ENCODE measurements around the gene PARVB. TPM values are rescaled to one million over a fixed set of nuclear protein-coding genes. Genes with fewer than 3 reads are reported as not detected.

The PARVB gene
- total RNA-seq, 2 donors from 2014 or later, result 4.5 to 11.4 TPM

DNA sequence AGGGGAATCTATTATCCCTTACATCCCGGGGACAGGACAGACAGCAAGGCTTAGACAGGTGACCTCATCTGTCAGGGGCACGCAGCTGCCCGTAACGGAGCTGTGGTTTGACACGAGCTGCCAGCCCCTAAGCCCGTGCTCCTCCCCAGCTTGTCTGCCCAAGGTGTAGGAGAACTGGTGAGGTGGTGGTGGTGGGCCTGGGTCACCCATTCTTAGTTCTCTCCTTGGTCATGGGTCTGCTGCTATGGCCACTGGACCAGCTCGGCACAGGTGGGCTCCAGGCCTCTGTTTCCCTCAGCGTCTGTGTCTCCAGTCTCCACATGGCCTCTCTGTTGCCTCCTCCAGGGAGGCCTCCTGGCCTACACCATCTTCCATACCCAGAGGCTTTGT lies 162.0 kb downstream of the PARVB start:
- intact Hi-C loops (cut with DNase I), result no loop called here
- no peak overlapping the region for H3K4me3 ChIP-seq
- no peak overlapping the region for H3K9ac ChIP-seq (ENCODE audit: low read depth in 2 of 2, low read length in 2 of 2)
- TF ChIP-seq, protein P1, sequence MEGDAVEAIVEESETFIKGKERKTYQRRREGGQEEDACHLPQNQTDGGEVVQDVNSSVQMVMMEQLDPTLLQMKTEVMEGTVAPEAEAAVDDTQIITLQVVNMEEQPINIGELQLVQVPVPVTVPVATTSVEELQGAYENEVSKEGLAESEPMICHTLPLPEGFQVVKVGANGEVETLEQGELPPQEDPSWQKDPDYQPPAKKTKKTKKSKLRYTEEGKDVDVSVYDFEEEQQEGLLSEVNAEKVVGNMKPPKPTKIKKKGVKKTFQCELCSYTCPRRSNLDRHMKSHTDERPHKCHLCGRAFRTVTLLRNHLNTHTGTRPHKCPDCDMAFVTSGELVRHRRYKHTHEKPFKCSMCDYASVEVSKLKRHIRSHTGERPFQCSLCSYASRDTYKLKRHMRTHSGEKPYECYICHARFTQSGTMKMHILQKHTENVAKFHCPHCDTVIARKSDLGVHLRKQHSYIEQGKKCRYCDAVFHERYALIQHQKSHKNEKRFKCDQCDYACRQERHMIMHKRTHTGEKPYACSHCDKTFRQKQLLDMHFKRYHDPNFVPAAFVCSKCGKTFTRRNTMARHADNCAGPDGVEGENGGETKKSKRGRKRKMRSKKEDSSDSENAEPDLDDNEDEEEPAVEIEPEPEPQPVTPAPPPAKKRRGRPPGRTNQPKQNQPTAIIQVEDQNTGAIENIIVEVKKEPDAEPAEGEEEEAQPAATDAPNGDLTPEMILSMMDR (IDR thresholded peaks at IDR 0.05), result no peak
- DNase-seq, result no peak
- no peaks in the 10 kb centered on the region for H3K4me1 ChIP-seq
- no peak overlapping the region for H3K27ac ChIP-seq
- no peaks in the 10 kb centered on the region for H3K9me3 ChIP-seq
- H3K36me3 ChIP-seq, result no peaks in the 10 kb centered on the region
- H3K27me3 ChIP-seq, result no peaks in the 10 kb centered on the region

DNA sequence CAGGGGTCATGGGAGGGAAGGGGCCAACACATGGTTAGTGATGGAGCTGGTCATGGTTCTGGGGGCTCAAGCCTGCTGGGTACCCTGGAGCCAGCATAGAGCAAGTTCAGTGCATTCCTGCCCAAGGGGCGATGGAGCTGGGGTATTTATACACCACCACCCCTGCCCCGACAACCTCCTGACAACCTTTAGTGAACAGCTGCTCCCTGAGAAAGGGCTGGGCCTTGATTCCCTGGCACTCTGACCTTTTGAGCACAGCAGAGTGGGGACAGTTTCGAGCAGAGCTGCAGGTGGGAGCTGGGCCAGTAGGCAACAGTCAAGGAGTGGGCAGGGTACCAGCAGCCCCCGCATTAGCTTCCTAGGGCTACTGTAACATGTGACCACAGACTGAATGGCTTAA lies 162.6 kb downstream of the PARVB start:
- intact Hi-C loops (cut with DNase I), result no loop called here
- H3K36me3 ChIP-seq, result no peaks in the 10 kb centered on the region
- no peaks in the 10 kb centered on the region for H3K4me1 ChIP-seq
- no peaks in the 10 kb centered on the region for H3K9me3 ChIP-seq
- no peak overlapping the region for H3K4me3 ChIP-seq
- TF ChIP-seq, protein P1 (IDR thresholded peaks at IDR 0.05), result no peak
- H3K27me3 ChIP-seq, result no peaks in the 10 kb centered on the region
- DNase-seq, result no peak
- no peak overlapping the region for H3K27ac ChIP-seq
- H3K9ac ChIP-seq (ENCODE audit: low read depth in 2 of 2, low read length in 2 of 2), result no peak overlapping the region

DNA sequence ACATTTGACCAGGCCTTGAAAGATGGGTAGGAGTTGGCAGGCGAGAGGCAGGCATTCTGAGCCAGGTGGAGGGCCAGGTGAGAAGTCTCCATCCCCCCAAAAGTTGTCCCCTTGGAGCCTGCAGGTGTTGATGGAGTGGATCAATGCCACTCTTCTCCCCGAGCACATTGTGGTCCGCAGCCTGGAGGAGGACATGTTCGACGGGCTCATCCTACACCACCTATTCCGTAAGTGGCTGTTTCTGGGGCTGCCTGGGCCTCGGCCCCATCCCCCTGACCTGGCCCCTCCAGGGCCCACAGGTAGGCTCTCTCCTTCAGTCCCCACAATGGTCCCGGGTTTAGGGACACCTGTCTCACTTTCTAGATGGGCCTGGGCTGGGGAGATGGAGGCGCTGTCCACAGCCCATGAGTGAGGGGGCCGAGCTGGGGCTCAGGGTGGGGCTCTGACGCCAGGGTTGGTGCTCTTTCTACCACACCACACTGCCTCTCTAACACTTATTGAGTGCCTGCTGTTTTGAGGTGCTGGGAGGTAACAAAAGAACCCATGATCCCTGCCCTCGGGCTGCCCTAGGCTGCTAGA lies 163.6 kb downstream of the PARVB start:
- Histone ChIP-seq H3K27me3 (no peaks in the 10 kb centered on the region), H3K36me3 (no peaks in the 10 kb centered on the region), H3K9me3 (no peaks in the 10 kb centered on the region), H3K9ac (ENCODE audit: low read depth in 2 of 2, low read length in 2 of 2) (no peak overlapping the region), H3K4me1 (no peaks in the 10 kb centered on the region), H3K27ac (no peak overlapping the region), H3K4me3 (no peak overlapping the region)
- TF ChIP-seq, protein P1 (IDR thresholded peaks at IDR 0.05), result no peak
- intact Hi-C loops (cut with DNase I), result no loop called here
- DNase-seq, result no peak

DNA sequence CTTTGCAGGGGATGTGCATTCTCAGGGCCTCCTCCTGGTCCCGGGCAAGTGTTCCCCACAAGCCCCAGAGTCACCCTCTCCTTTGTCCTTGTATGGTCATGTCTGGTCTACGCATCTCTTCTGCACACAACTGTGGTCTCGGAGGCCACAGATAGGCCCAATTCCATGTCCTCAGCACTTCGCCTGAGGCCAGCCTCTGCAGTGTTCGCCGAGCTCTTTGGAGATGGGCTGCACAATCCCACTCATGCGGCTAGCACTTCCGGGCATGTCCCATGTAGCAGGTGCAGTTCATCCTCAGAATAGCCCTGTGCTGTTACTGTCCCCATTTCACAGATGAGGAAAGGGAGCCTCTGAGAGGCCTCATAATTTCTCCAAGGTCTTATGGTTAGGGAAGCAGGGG lies 164.2 kb downstream of the PARVB start:
- no peaks in the 10 kb centered on the region for H3K4me1 ChIP-seq
- H3K9ac ChIP-seq (ENCODE audit: low read depth in 2 of 2, low read length in 2 of 2), result no peak overlapping the region
- H3K36me3 ChIP-seq, result no peaks in the 10 kb centered on the region
- TF ChIP-seq, protein P1 (IDR thresholded peaks at IDR 0.05), result no peak
- no peak for DNase-seq
- no peak overlapping the region for H3K27ac ChIP-seq
- intact Hi-C loops (cut with DNase I), result no loop called here
- H3K4me3 ChIP-seq, result no peak overlapping the region
- H3K9me3 ChIP-seq, result no peaks in the 10 kb centered on the region
- no peaks in the 10 kb centered on the region for H3K27me3 ChIP-seq

DNA sequence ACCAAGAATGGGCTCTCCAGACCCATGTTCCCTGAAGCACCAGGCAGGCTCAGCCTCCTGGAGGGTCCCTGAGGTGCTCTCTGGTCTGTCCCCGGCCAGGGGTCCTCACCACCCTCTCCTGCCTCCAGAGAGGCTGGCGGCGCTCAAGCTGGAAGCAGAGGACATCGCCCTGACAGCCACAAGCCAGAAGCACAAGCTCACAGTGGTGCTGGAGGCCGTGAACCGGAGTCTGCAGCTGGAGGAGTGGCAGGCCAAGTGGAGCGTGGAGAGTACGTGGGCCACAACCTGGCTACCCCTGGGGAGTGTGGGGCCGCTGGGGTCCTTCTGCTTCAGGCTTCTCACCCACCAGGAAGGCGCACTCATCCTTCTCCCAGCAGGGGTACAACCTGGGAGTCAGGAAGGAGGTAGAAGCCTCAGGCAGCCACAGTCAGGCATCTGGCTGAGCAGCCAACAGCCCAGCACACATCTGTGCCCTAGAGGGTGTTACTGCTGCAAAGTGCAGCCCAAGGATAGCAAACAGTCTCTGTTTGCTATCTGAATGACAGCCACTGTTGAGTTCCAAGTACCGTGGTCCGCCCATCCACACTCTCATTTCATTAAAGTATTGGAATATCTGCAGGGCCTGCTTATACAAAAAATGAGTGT lies 165.0 kb downstream of the PARVB start:
- no peaks in the 10 kb centered on the region for H3K27me3 ChIP-seq
- H3K27ac ChIP-seq, result no peak overlapping the region
- H3K9ac ChIP-seq (ENCODE audit: low read depth in 2 of 2, low read length in 2 of 2), result no peak overlapping the region
- intact Hi-C loops (cut with DNase I), result no loop called here
- H3K36me3 ChIP-seq, result no peaks in the 10 kb centered on the region
- no peak overlapping the region for H3K4me3 ChIP-seq
- no peaks in the 10 kb centered on the region for H3K9me3 ChIP-seq
- TF ChIP-seq, protein P1 (IDR thresholded peaks at IDR 0.05), result no peak
- no peaks in the 10 kb centered on the region for H3K4me1 ChIP-seq
- DNase-seq, result no peak

Data from colonic mucosa (tissue), 4 donors.